Aorta (tissue), 5 donors: ENCODE results near the gene SEL1L3. TPM values are rescaled to one million over a fixed set of nuclear protein-coding genes. Genes with fewer than 3 reads are reported as not detected.
A peak's percentile ranks its signal among the peaks of the same experiment; 100 is the strongest.

ENCODE experiments used
- ATAC-seq: fragments of 200-7000 bp; cut with Tn5 transposase; one replicate; pipeline ENCODE4 v1.9.1; 2022; ENCODE audit warnings: moderate library complexity; ENCODE audit not compliant: low FRiP score
- DNase-seq, 2 donors: peaks; one replicate each; pipeline ENCODE4 v3.0.0-alpha.2; 2020
- H3K27ac ChIP-seq, 2 donors: one replicate each; pipeline ENCODE4 v1.5.1; 2013; ENCODE audit warnings: low read length in 2 of 2, mild to moderate bottlenecking in 2 of 2, moderate library complexity in 2 of 2, control low read depth in 1 of 2, inconsistent platforms in 1 of 2, low read depth in 1 of 2
- H3K27me3 ChIP-seq, 2 donors: one replicate each; pipeline ENCODE4 v1.6.1; 2013; ENCODE audit warnings: control low read depth in 1 of 2, low read length in 1 of 2, mild to moderate bottlenecking in 1 of 2, moderate library complexity in 1 of 2; ENCODE audit not compliant: insufficient read depth in 2 of 2, control insufficient read depth in 1 of 2
- H3K36me3 ChIP-seq, 2 donors: one replicate each; pipeline ENCODE4 v1.6.1; 2013; ENCODE audit warnings: control low read depth in 1 of 2, low read length in 1 of 2, mild to moderate bottlenecking in 1 of 2; ENCODE audit not compliant: insufficient read depth in 2 of 2, control insufficient read depth in 1 of 2
- H3K4me1 ChIP-seq, 2 donors: one replicate each; pipeline ENCODE4 v1.6.1; 2013; ENCODE audit warnings: low read length in 2 of 2, control low read depth in 1 of 2, mild to moderate bottlenecking in 1 of 2, moderate library complexity in 1 of 2; ENCODE audit not compliant: insufficient read depth in 2 of 2, control insufficient read depth in 1 of 2
- H3K4me3 ChIP-seq, 2 donors: one replicate each; pipeline ENCODE4 v1.5.1; 2013; ENCODE audit warnings: low read length in 2 of 2, control low read depth in 1 of 2, mild to moderate bottlenecking in 1 of 2
- H3K9me3 ChIP-seq: one replicate; pipeline ENCODE4 v1.6.1; 2013; ENCODE audit warnings: mild to moderate bottlenecking, low read length; ENCODE audit not compliant: control insufficient read depth
- WGBS, 2 donors: extraction: QIAGEN DNeasy Blood & Tissue Kit; methylation state at CpG; one replicate each; pipeline ENCODE4 v1.1.7; 2013; 5-methylcytosine and 5-hydroxymethylcytosine counted together
- intact Hi-C, 2 donors: fragments of 100-400 bp; cut with DNase I; formaldehyde crosslinking; loops; one replicate each; pipeline versions ENCODE4 v1.14.2 to v1.15.0; 2022
- polyA plus RNA-seq, 2 donors: library from polyadenylated mRNA; stranded (reverse); fragments of 200-250 nt; gene quantifications; one replicate each; pipeline ENCODE4 v1.2.3, GENCODE V29; 2013
- total RNA-seq, 2 donors: library from RNA; stranded (reverse); fragmentation: NEBNext Ultra II Directional; extraction: Animal tissue kit (Norgen Biotek cat#: 25700); gene quantifications; one replicate each; pipeline ENCODE4 v1.2.1, GENCODE V29; 2021
- donor health status: healthy with polysubstance abuse.
- donor health status: Bipolar disorder and iron deficiency.
- donor health status: DM: no; HTN: no; CAD: no.
- donor health status: DM: no; HTN: no; CAD: no.
- donor health status: DM: yes; HTN: yes; CAD: no.

Gene SEL1L3
- total and polyA plus RNA-seq, 4 donors: 1.9 to 25.3 (median 10.9) TPM

DNA sequence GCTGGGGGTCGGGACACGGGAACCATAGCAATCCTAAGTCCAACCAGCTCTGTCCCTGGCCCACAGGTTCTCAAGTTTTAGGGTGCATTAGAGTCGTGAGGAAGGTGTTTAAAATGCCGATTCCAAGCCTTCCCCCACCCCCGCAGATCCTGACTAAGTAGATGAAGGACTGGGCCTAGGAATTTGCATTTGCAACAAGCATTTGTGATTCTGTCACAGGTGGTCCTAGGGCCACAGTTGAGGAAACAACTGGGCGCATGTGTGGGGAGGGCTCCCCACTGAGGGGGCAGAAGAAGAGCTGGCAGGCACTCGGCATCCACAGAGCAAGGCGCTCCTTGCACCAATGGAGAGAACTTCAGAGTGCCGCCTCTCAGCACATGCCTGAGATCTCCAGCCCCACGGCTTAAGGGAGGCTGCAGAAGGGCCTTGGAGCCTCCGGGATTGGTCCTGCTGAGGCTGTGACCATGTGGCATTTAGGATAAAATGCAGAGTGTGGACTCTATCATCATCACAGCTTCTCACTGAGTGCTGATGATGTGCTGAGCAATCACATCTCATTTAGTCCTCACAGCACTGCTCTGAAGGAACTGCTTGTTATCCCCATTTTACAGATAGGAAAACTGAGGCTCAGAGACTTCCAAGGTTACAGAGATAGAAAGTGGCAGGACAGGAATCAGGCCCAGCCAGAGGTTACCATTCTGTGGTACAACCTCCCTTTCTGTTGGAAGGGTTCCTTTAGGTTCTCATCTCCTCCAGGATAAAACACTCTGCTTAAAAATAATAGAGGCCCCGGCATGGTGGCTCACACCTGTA is 16.7 kb downstream of the SEL1L3 start:
- intact Hi-C loops: no loop called here
- ATAC-seq: no peak
- Histone ChIP-seq H3K36me3 (no peaks in the 10 kb centered on the region), H3K4me3 (no peak overlapping the region), H3K27me3 (no peaks in the 10 kb centered on the region), H3K4me1 (no peaks in the 10 kb centered on the region), H3K27ac (no peak overlapping the region), H3K9me3 (no peaks in the 10 kb centered on the region)
- WGBS, 2 donors: 90 to 93% methylated on average over 12 of the region's 12 CpGs
- DNase-seq: no peak

DNA sequence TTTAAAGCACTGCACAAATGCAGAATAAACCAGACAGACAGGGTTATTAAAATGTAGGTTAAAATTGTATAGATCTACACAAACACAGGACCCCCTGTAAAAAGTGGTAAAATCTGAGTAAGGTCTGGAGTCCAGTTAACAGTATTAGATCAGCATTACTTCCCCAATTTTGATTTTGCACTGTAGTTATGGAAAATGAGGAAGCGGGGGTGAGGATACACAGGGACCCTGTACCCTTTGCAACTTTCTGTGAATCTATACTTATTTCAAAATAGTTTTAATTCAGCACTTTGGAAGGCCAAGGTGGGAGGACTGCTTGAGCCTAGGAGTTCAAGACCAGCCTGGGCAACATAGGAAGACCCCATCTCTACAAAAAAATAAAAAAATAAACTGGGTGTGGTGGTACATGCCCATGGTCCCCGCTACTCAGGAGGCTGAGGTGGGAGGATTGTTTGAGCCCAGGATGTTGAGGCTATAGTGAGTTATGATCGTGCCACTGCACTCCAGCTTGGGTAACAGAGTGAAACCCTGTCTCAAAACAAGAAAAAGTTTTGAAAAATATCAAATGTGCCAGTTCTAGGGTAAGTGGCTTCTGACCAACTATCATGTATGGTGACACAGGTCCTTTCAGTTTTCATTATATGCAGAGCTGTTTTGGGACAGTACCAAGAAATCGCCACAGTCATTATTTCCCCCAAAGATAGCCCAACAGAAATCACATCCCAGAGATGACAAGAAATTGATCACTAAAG is 17.7 kb downstream of the SEL1L3 start:
- peaks cover 2% of the 10 kb centered on the region for H3K9me3 ChIP-seq
- no peak overlapping the region for H3K4me3 ChIP-seq
- no peak overlapping the region for H3K27ac ChIP-seq
- DNase-seq (no peak), ATAC-seq (no peak)
- 93 to 94% methylated on average over 4 of the region's 4 CpGs for WGBS, 2 donors
- H3K4me1 ChIP-seq: no peaks in the 10 kb centered on the region
- no peaks in the 10 kb centered on the region for H3K27me3 ChIP-seq
- intact Hi-C loops: no loop called here
- no peaks in the 10 kb centered on the region for H3K36me3 ChIP-seq

GRCh38 chr4:25843340-25844097 is 19.3 kb downstream of the SEL1L3 start:
- H3K4me3 ChIP-seq: no peak overlapping the region
- peak; percentile 44 for ATAC-seq

DNA sequence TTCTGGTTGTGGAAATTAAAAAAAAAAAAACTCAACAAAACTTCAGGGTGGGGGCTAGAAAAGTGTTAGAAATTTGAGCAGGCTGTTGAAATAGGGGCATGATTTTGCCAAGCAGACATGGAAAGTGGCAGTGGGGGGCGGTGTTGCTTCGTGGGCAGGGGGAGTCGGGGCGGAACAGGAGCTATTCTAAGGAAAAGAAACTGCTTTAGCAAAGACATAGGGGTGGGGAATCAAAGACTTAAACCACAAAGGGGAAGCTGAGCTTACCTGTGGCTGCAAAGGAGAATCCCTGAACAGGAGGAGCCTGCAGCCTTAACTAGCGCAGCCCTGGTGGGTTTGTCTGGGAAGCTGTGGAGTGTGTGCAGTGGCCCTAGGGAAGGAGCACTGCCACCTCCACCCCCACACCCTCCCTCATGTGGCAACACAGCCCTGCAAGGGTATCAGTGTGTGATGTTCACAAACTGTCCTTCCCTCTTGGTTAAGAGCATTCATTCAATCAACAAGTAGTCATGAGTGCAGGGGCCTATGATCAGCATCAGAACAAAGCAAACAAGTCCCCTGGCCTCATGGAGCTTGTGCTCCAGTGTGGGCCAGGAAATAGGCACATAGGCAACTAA is 20.5 kb downstream of the SEL1L3 start:
- Histone ChIP-seq H3K36me3 (no peaks in the 10 kb centered on the region), H3K9me3 (peaks cover 2% of the 10 kb centered on the region), H3K27me3 (no peaks in the 10 kb centered on the region), H3K4me1 (no peaks in the 10 kb centered on the region), H3K27ac (no peak overlapping the region), H3K4me3 (no peak overlapping the region)
- DNase-seq: no peak
- ATAC-seq: no peak
- intact Hi-C loops: no loop called here
- WGBS, 2 donors: 65 to 81% methylated on average over 5 of the region's 5 CpGs

More at GRCh38 chr4:25843340-25844097, 19.3 kb downstream of the SEL1L3 start:
- no peaks in the 10 kb centered on the region for H3K27me3 ChIP-seq
- no peaks in the 10 kb centered on the region for H3K4me1 ChIP-seq
- H3K9me3 ChIP-seq: peaks cover 2% of the 10 kb centered on the region
- H3K36me3 ChIP-seq: no peaks in the 10 kb centered on the region
- intact Hi-C loops: no loop called here
- no peak for DNase-seq
- H3K27ac ChIP-seq: no peak overlapping the region
- 46 to 49% methylated on average over 22 of the region's 22 CpGs for WGBS, 2 donors

- Histone ChIP-seq H3K4me3 (no peak overlapping the region), H3K9me3 (peaks cover 2% of the 10 kb centered on the region), H3K27ac (no peak overlapping the region), H3K4me1 (no peaks in the 10 kb centered on the region), H3K36me3 (no peaks in the 10 kb centered on the region), H3K27me3 (no peaks in the 10 kb centered on the region)
- WGBS, 2 donors: 85 to 91% methylated on average over 12 of the region's 12 CpGs
- intact Hi-C loops: no loop called here
- DNase-seq (no peak), ATAC-seq (no peak)
Observed at GRCh38 chr4:25839687-25840086, 23.1 kb downstream of the SEL1L3 start.

- Histone ChIP-seq H3K4me1 (no peaks in the 10 kb centered on the region), H3K27ac (no peak overlapping the region), H3K9me3 (peaks cover 2% of the 10 kb centered on the region), H3K27me3 (no peaks in the 10 kb centered on the region), H3K4me3 (no peak overlapping the region), H3K36me3 (no peaks in the 10 kb centered on the region)
- ATAC-seq: no peak
- no peak for DNase-seq
- 86 to 89% methylated on average over 8 of the region's 8 CpGs for WGBS, 2 donors
- intact Hi-C loops: no loop called here
Observed at GRCh38 chr4:25839233-25839632, 23.6 kb downstream of the SEL1L3 start.

GRCh38 chr4:25838526-25838925 is 24.3 kb downstream of the SEL1L3 start:
- intact Hi-C loops: no loop called here
- DNase-seq (no peak), ATAC-seq (no peak)
- Histone ChIP-seq H3K27me3 (no peaks in the 10 kb centered on the region), H3K27ac (no peak overlapping the region), H3K4me1 (no peaks in the 10 kb centered on the region), H3K9me3 (peaks cover 2% of the 10 kb centered on the region), H3K4me3 (no peak overlapping the region), H3K36me3 (no peaks in the 10 kb centered on the region)
- WGBS, 2 donors: 57 to 61% methylated on average over 8 of the region's 8 CpGs

DNA sequence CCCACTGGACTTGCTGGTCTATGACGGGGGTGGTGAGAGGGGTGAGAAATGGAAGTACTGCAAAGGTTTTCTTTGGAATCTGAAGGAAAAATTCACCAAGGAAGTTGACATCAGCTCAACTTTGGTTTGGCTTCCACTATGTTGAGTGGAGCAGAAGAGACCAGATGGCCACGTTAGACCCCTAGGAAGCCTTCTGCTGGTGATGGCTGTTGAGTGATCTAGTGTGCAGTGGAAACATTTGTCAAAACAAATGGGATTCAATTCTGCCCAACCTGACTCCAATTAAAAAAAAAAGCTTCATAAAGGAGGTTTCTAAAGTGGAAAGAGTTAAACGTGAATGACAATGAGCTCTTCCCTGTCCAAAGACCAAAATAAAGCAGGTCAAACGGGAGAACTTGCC is 25.7 kb downstream of the SEL1L3 start:
- no peak for ATAC-seq
- Histone ChIP-seq H3K27ac (no peak overlapping the region), H3K4me3 (no peak overlapping the region), H3K4me1 (no peaks in the 10 kb centered on the region), H3K36me3 (no peaks in the 10 kb centered on the region), H3K27me3 (no peaks in the 10 kb centered on the region), H3K9me3 (peaks cover 2% of the 10 kb centered on the region)
- intact Hi-C loops: no loop called here
- DNase-seq: no peak
- 74 to 83% methylated on average over 4 of the region's 4 CpGs for WGBS, 2 donors
